ENCODE measurements around the gene CPAMD8.
"Not testable (repeated sequence)": the region's sequence is repeated elsewhere in the genome, so short reads cannot be mapped to it uniquely, and the experiment has no call there.

CPAMD8 gene

GRCh38 chr19:17037966-17038500 is 11.4 kb upstream of the CPAMD8 start:
- DNase-seq: no peak

- DNase-seq: no peak
These were observed 10.6 kb upstream of the CPAMD8 start for GRCh38 chr19:17037184-17037583.

- no peak for DNase-seq
These were observed 10.0 kb upstream of the CPAMD8 start for GRCh38 chr19:17036640-17037039.

DNA sequence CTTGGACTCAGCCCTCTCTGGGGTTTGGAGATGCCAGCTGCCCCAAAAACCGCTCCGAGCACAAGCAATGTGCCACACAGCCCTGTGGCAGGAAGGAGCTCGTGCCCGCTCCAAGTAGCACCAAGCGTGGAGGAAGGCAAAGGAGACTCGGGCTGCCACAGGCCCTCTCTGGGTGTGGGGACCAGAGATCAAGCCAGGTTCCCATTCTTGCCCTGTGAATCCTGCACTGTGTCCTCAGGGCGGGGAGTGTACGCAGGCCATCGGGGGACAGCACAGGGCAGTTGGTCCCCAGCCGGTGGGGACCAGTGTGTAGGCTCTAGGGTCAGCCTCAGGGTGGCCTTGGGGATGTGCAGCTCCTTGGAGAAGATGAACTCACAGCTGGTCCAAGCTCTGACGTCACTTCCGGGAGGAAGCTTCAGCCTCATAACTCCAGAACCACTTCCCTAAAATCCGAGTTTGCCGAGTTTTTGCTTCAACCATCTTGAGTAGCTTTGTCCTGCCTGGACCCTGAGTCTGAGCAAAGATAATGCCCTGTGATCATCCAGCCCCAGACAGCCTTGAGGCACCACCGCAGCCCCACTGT is 9.3 kb upstream of the CPAMD8 start:
- DNase-seq: no peak

GRCh38 chr19:17031741-17032140 is 5.1 kb upstream of the CPAMD8 start:
- no peak for DNase-seq

DNA sequence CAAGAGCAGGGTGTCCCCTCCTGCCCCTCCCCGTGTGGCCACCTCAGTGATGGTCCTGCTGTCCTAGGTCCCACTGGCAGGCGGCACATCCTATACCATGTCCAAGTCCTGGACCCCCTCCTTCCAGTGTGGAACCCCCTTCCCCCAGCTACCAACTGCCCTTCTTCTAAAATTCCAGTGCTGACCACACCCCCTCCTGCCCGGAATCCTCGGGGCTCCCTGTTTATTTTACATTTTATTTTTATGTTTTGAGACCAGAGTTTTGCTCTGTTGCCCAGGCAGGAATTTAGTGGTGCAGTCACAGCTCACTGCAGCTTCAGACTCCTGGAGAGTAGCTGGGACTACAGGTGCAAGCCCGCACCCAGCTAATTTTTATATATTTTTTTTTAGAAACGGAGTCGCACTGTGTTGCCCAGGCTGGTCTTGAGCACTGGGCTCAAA is 945 bp upstream of the CPAMD8 start:
- no peak for DNase-seq

DNA sequence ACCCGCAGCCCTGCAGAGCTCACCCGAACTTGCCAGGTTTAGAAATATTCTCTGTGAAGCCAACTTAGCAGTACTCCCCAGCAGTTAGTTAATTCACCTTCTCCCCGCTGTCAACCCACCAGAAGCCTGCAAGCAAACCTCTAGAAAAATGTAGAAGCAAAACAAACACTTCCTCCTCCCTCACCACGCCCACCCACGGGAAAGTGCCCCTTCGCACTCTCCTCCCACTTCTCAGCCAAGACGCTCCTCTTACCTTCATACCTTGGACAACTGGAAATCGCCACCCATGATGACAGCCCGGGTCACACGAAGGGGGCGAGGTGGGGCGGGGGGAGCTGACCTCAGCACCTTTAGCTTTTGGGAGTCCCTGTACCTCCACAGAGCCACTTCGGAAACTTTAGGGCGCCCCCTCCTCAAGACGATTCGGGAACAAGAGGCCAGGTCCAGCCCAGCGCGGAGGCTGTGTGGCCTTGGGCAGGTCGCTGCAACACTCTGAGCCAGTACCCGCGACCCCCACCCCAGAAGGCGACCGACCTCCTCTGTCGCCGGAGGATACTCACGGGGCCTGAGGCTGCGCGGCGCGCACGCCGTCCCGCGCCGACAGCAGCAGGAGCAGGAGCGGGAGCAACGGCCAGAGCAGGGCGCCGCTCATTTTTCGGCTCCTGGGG is 485 bp downstream of the CPAMD8 start:
- DNase-seq: no peak

- DNase-seq: no peak
These were observed 1.2 kb downstream of the CPAMD8 start for GRCh38 chr19:17025361-17025760.

GRCh38 chr19:17024941-17025340 is 1.7 kb downstream of the CPAMD8 start:
- not testable (repeated sequence) for DNase-seq

GRCh38 chr19:17023805-17024204 is 2.8 kb downstream of the CPAMD8 start:
- DNase-seq: no peak

DNA sequence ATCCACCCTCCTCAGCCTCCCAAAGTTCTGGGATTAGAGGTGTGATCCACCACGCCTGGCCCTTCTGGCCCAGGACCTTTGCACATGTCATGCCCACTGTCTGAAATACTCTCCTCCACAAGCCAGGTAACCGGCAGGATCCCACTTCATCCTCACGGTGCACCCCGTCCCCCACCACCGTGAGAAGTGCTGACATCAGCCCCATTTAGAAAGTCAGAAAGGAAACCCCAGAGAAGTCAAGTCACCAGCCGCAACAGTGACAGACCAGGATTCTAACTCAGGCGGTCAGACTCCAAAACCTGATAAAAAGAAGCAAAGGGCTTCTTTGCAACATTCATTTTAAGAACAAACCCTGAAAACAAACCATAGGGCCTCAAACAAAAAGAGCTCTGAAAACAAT is 3.9 kb downstream of the CPAMD8 start:
- DNase-seq: no peak

- no peak for DNase-seq
These were observed 4.6 kb downstream of the CPAMD8 start for GRCh38 chr19:17021793-17022590.

DNA sequence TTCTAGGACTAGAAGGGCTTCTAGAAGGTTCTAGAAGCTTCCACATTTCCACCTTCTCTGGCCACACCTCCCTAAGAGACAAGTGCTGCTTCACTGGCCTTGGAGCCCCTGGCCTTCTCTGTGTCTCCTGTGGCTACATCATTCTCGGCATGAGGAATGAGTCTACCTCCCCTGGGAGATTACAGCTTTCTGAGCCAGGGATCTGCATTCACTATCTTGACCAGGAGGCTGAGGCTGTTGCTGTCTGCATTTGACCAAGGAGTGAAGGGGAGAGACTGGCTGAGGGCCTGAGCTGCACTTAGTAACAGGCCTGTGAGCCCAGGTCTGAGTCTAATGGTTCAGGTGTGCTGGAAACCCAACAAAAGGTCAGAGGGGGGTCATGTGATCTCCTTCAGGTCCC is 5.3 kb downstream of the CPAMD8 start:
- DNase-seq: no peak

DNA sequence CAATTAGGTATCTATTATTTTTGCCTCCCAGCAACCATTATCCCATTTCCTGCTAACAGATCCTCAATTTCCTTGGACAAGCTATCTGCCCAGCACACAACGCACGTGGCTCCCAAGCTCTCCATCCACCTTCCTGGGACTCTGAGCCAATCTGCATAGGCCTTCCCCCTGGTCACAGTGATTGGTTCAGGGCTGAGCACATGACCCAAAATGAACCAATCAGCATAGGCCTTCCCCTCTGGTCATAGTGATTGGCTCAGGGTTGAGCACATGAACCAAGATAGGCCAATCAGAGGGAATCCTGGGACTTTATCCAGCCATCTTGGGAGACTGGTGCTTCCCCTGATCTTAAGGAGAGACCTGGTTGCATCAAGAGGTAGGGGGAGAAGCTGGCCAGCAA is 5.8 kb downstream of the CPAMD8 start:
- DNase-seq: no peak

GRCh38 chr19:17020385-17020784 is 6.2 kb downstream of the CPAMD8 start:
- DNase-seq: no peak

DNA sequence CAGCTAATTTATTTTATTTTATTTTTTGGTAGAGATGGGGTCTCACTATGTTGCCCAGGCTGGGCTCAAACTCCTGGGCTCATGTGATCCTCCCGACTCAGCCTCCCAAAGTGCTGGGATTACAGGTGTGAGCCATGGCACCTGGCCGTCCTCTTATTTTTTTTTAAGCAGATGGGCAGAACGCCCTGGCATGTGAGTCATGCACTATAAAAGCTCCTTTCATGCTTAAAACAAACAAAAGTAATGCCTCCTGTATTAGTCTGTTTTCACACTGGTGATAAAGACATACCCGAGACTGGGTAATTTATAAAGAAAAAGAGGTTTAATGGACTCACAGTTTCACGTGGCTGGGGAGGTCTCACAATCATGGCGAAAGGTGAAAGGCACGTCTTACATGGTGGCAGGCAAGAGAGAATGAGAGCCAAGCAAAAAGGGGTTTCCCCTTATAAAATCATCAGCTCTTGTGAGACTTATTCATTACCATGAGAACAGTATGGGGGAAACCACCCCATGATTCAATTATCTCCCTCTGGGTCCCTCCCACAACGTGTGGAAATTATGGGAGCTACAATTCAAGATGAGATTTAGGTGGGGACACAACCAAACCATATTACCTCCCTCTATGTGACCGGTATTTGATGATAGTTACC is 12.3 kb downstream of the CPAMD8 start:
- not testable (repeated sequence) for DNase-seq

DNA sequence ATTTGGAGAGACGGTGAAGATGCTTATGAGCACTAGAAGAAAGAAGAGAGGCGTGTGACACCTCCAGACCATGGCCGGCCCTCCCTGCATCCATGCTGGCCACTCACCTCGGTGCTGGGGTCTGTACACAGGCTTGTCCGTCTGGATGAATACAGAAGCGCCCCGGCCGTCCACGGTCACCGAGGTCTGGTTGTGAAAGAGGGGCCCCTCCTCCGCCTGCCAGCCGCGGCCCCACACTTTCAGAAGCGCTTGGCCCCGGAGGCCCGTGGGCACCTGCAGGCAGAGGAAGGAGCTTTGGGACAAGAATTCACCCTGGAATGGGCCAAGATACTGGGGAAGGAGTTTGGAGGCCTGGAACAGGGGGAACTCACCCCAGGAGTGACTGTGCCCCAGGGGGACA is 15.1 kb downstream of the CPAMD8 start:
- no peak for DNase-seq

DNA sequence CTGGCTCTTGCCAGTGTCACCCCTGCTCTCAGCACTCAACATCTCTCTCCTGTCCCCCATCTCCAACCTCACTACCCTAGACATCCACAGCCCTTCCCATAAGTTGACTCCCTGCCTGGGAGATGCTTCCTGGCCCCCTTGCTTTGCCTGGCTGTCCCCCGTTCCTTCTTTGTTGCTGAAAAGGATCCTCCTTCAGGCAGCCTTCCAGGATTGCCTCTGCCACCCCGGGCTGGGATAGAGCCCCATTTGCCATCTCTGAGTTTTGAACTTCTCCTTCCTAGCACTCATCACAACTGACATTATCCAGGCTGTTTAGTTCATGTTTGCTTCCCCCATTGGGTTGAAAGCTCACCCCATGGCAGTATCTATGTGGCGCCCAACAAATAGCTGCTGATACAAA is 20.0 kb downstream of the CPAMD8 start:
- DNase-seq: no peak

DNA sequence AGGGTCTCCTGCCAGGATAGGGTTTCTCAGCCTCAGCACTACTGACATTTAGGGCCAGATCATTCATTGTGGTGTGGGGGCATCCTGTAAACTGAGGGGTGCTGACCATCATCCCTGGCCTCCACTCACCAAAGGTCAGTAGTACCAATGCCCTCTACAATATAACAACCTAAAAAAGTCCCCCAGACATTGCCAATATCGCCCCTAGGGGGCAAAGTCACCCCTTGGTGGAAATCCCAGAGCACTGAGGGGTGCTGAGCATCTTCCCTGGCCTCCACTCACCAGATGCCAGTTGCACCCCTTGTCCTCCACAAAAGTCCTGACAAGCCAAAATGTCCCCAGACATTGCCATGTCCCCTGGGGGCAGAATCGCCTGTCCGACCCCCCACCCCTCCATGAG is 21.6 kb downstream of the CPAMD8 start:
- DNase-seq: no peak

DNA sequence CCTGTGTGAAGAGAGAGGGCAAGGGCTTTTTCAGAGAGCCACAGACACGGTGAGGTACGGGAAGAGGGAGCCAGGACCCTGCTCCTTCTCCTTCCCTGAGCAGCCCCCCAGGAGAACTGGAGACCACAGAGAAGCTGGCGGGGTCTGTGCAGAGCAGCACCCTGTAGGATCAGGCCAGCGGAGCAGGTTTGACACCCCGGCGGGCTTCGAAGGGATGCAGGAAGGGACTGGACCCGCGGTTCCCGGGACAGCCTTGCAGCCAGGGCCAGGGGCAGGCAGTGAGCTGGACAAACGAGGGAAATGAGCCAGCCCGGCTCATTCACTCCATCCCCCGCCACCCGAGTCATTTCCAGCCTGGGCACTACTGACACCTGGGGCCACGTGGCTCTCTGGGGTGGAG is 22.2 kb downstream of the CPAMD8 start:
- no peak for DNase-seq

DNA sequence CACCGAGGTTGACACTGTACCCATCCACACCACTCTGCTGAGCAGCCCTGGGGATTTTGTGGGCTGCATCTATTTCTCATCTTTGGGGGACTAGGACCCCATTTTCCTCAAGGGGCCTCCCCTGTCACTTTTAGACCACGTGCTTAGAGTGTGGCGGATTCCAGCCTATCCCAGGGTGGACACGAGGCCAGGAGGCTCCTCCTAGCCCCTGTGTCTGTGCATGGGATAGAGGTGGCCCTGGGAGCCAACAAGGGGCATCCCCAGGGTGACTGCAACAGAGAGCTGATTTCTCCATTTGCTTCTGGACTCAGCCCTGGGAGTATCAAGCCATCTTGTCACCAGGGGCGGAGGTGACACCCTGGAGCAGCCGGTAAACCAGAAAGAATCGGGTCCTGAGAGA is 24.2 kb downstream of the CPAMD8 start:
- no peak for DNase-seq

- DNase-seq: no peak
These were observed 24.9 kb downstream of the CPAMD8 start for GRCh38 chr19:17001603-17002183.

- no peak for DNase-seq
These were observed 27.9 kb downstream of the CPAMD8 start for GRCh38 chr19:16998635-16999194.
